Endothelial cell of umbilical vein (primary cell): ENCODE measurements around the gene KRT78. TPM values are rescaled to one million over a fixed set of nuclear protein-coding genes. Genes with fewer than 3 reads are reported as not detected.
A peak's percentile ranks its signal among the peaks of the same experiment; 100 is the strongest.

Source experiments
- BruUV-seq: library from RNA; stranded (reverse); fragments of 400-500 nt; replicated peaks from 2 replicates; lab custom pipeline; 2021; lab: Mats Ljungman, UMichigan
- CTCF ChIA-PET: fragments of 300-600, 350-600 bp; sonication (Branson Sonifier 250); formaldehyde crosslinking; loops from one replicate; lab custom pipeline; 2021; ENCODE audit warnings: antibody characterized with exemption, inconsistent platforms; lab: Charles Lee
- POLR2A ChIA-PET: fragments of 300-600, 350-600 bp; sonication (Branson Sonifier 250); formaldehyde crosslinking; loops from one replicate; lab custom pipeline; 2021; ENCODE audit warnings: antibody characterized with exemption, inconsistent platforms; lab: Charles Lee
- DNase-seq: peaks from one replicate; pipeline ENCODE4 v3.0.0-alpha.2; 2011; ENCODE audit warnings: low read depth, low spot score
- FAIRE-seq: peaks from 2 replicates; lab custom pipeline; 2011; peaks lifted over from hg19 to GRCh38; lab: Jason Lieb, UNC
- H2AFZ ChIP-seq: 2 replicates; pipeline ENCODE4 v1.6.0; 2012; ENCODE audit warnings: low read depth, low read length, control low read depth, inconsistent platforms
- H3K27ac ChIP-seq: 2 replicates; pipeline ENCODE4 v1.5.1; 2011; ENCODE audit warnings: low read depth, mild to moderate bottlenecking, control low read depth, low read length, moderate library complexity; ENCODE audit not compliant: insufficient read depth
- H3K27me3 ChIP-seq, 2 experiments: 2 replicates each; pipeline versions ENCODE4 v1.6.0 to v1.6.1; 2011; ENCODE audit warnings: low read length in 2 of 2, mixed read lengths in 1 of 2; ENCODE audit not compliant: control insufficient read depth in 2 of 2, insufficient read depth in 2 of 2
- H3K36me3 ChIP-seq, 2 experiments: 2 replicates in 1 of 2; 3 replicates in 1 of 2; pipeline ENCODE4 v1.5.1; 2011; ENCODE audit warnings: low read length in 2 of 2, mild to moderate bottlenecking in 1 of 2, moderate library complexity in 1 of 2; ENCODE audit not compliant: control insufficient read depth in 2 of 2, insufficient read depth in 2 of 2; ENCODE audit errors: extremely low read depth in 1 of 2
- H3K4me1 ChIP-seq: 3 replicates; pipeline ENCODE4 v1.5.1; 2011; ENCODE audit warnings: mild to moderate bottlenecking, low read length; ENCODE audit not compliant: control insufficient read depth, insufficient read depth; ENCODE audit errors: extremely low read depth
- H3K4me2 ChIP-seq: 2 replicates; pipeline ENCODE4 v1.6.1; 2011; ENCODE audit warnings: low read length, control low read depth, mixed read lengths; ENCODE audit not compliant: insufficient read depth
- H3K4me3 ChIP-seq, 3 experiments: fragments of 200-600 bp in 1 of 3; sonication (generic), shearing (Covaris generic) in 1 of 3; replicated peaks in 1 of 3; 2 replicates each; pipeline ENCODE4 v1.5.1; 2011 to 2016; ENCODE audit warnings: control low read depth in 3 of 3, low read length in 3 of 3, mild to moderate bottlenecking in 2 of 3, inconsistent platforms in 1 of 3, low read depth in 1 of 3, moderate library complexity in 1 of 3; ENCODE audit not compliant: insufficient read depth in 1 of 3
- H3K79me2 ChIP-seq: 2 replicates; pipeline ENCODE4 v1.6.0; 2012; ENCODE audit warnings: low read length, inconsistent platforms; ENCODE audit not compliant: control insufficient read depth, insufficient read depth
- H3K9ac ChIP-seq: replicated peaks from 2 replicates; pipeline ENCODE3; 2011; ENCODE audit warnings: low read length, control low read depth; ENCODE audit not compliant: insufficient read depth; ENCODE audit errors: extremely low read depth
- H3K9me1 ChIP-seq: replicated peaks from 3 replicates; pipeline ENCODE4 v1.6.0; 2011; ENCODE audit warnings: mild to moderate bottlenecking, low read length; ENCODE audit not compliant: control insufficient read depth, insufficient read depth; ENCODE audit errors: extremely low read depth
- H3K9me3 ChIP-seq: replicated peaks from 2 replicates; pipeline ENCODE4 v1.5.1; 2012; ENCODE audit warnings: low read length, inconsistent platforms; ENCODE audit not compliant: control insufficient read depth, insufficient read depth
- H4K20me1 ChIP-seq: replicated peaks from 2 replicates; pipeline ENCODE3; 2011; ENCODE audit warnings: mild to moderate bottlenecking, low read length; ENCODE audit not compliant: control insufficient read depth, insufficient read depth; ENCODE audit errors: extremely low read depth
- EZH2 ChIP-seq: IDR thresholded peaks from 2 replicates; pipeline ENCODE4 v1.6.1; 2012; ENCODE audit warnings: borderline replicate concordance, low read depth, mild to moderate bottlenecking, moderate library complexity, low read length, inconsistent platforms; ENCODE audit not compliant: severe bottlenecking
- FOS ChIP-seq: IDR thresholded peaks from 2 replicates; pipeline ENCODE4 v1.6.1; 2011; ENCODE audit warnings: mild to moderate bottlenecking, low read length, moderate library complexity, borderline replicate concordance; ENCODE audit not compliant: insufficient read depth
- GATA2 ChIP-seq: IDR thresholded peaks from 2 replicates; pipeline ENCODE4 v1.7.0; 2011; ENCODE audit warnings: low read depth, mild to moderate bottlenecking, moderate library complexity, mixed read lengths, low read length; ENCODE audit not compliant: insufficient read length, insufficient read depth
- POLR2AphosphoS5 ChIP-seq: IDR thresholded peaks from 2 replicates; pipeline ENCODE4 v1.6.1; 2012; ENCODE audit warnings: low read depth, mild to moderate bottlenecking, control low read depth, low read length, moderate library complexity; ENCODE audit not compliant: insufficient read depth
- dilution Hi-C: fragments of 300-500 bp; cut with MboI; formaldehyde crosslinking; loops from one replicate; pipeline ENCODE4 v1.15.0; 2019; ENCODE audit warnings: low sequenced_read_pairs; ENCODE audit not compliant: extremely low pct_ligation_motif_present
- intact Hi-C: fragments of 100-400 bp; cut with micrococcal nuclease; formaldehyde crosslinking; loops from one replicate; pipeline ENCODE4 v1.10.0; 2022
- polyA plus RNA-seq, 4 experiments: library from polyadenylated mRNA; depleted of rRNA in 3 of 4; stranded (reverse) in 3 of 4; unstranded in 1 of 4; fragments of >200 nt; gene quantifications; 2 replicates each; pipeline versions ENCODE4 v1.2.1 to v1.2.3, GENCODE V29; 2011 to 2012; ENCODE audit warnings: missing spikeins in 1 of 4
- total RNA-seq: library from RNA; stranded (reverse); gene quantifications from 2 replicates; pipeline ENCODE4 v1.2.3, GENCODE V29; 2021
- TF ChIP-seq, protein P1 (sequence below): IDR thresholded peaks from 2 replicates; pipeline ENCODE4 v1.6.1; 2011; ENCODE audit not compliant: insufficient read depth, insufficient read length
- TF ChIP-seq, protein P2 (sequence below), 2 donors: IDR thresholded peaks; 1 replicate in 1 of 2; 2 replicates in 1 of 2; pipeline ENCODE4 v1.5.1; 2011; ENCODE audit warnings: low read length in 2 of 2, mild to moderate bottlenecking in 2 of 2, moderate library complexity in 2 of 2, control low read depth in 1 of 2, inconsistent platforms in 1 of 2, low read depth in 1 of 2; ENCODE audit not compliant: insufficient read depth in 1 of 2; ENCODE audit errors: extremely low read depth in 1 of 2

The KRT78 gene
- total and polyA plus RNA-seq, 2 donors (not counting 3 experiments of a cell fraction or from before 2014, with no cell fraction given) = not detected

DNA sequence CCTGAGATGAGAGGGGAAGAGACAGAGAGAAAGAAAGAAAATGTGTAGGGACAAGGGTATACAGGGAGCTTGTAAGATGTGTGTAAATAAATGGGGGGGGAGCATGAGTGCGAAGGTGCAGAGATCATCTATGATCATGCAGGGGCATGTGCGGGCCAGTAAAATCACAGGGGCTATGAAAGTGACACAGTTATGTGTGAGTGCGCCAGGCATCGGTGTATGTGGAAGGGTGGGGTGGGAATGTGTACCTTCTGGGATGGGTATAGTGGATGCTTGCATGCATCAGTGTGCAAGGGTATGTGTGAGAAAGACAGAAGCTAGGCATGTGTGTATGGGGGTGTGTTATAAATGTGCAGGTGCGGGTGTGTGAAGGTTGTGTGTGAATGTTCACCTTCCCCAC, 18.4 kb upstream of the KRT78 start:
- TF ChIP-seq, protein P1, sequence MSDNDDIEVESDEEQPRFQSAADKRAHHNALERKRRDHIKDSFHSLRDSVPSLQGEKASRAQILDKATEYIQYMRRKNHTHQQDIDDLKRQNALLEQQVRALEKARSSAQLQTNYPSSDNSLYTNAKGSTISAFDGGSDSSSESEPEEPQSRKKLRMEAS = no peak
- TF ChIP-seq GATA2 = no peak
- TF ChIP-seq, protein P2, sequence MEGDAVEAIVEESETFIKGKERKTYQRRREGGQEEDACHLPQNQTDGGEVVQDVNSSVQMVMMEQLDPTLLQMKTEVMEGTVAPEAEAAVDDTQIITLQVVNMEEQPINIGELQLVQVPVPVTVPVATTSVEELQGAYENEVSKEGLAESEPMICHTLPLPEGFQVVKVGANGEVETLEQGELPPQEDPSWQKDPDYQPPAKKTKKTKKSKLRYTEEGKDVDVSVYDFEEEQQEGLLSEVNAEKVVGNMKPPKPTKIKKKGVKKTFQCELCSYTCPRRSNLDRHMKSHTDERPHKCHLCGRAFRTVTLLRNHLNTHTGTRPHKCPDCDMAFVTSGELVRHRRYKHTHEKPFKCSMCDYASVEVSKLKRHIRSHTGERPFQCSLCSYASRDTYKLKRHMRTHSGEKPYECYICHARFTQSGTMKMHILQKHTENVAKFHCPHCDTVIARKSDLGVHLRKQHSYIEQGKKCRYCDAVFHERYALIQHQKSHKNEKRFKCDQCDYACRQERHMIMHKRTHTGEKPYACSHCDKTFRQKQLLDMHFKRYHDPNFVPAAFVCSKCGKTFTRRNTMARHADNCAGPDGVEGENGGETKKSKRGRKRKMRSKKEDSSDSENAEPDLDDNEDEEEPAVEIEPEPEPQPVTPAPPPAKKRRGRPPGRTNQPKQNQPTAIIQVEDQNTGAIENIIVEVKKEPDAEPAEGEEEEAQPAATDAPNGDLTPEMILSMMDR (IDR thresholded peaks at IDR 0.05; ENCODE audit: extremely low read depth in 1 of 2, insufficient read depth in 1 of 2, low read depth in 1 of 2, low read length in 2 of 2) = no peak
- no peak for TF ChIP-seq FOS
- TF ChIP-seq POLR2AphosphoS5 = no peak
- no peak for TF ChIP-seq EZH2
- Histone ChIP-seq H3K4me2 (no peak overlapping the region), H3K4me1 (no peaks in the 10 kb centered on the region), H3K27ac (no peak overlapping the region), H3K9ac (no peak overlapping the region), H3K9me1 (no peaks in the 10 kb centered on the region), H3K27me3 (no peaks in the 10 kb centered on the region), H3K9me3 (no peaks in the 10 kb centered on the region), H4K20me1 (no peaks in the 10 kb centered on the region), H3K79me2 (no peaks in the 10 kb centered on the region), H3K4me3 (no peak overlapping the region), H3K36me3 (no peaks in the 10 kb centered on the region), H2AFZ (peak overlapping the region; percentile 65)
- no TSS peak for BruUV-seq
- POLR2A ChIA-PET = no interaction called here
- intact Hi-C loops (loop anchor here (10.0 kb wide), 1 partner anchor 172 kb away; no protein-coding TSS in a partner anchor), dilution Hi-C loops (no loop called here)
- FAIRE-seq = no peak
- DNase-seq = no peak
- CTCF ChIA-PET = interaction anchor here (0.7 to 7.8 kb wide), 5 partner anchors 12 to 720 kb away, joined by 3 to 120 read pairs (median 10); no protein-coding TSS in a partner anchor
